ENCODE results near the gene CAV3.

The CAV3 gene

DNA sequence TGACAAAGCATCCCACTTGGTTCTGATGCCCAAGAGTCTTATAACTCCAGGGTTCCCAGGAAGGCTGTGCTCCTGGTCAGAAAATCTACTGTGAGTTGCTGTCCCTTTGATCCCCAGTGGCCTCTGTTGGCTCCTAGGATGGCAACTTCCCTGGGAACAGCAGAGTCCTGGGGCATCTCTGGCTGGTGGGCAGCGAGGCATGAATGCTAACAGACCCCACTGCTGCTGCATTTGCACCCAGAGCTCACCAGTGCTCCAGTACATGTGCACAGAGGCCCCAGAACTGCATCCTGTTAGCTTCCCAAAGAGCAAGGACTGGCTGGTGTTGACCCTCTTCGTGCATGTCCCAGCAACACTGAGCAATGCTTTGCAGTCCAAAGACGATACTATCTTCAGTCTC, 15.7 kb downstream of the CAV3 start:
- Histone ChIP-seq H3K27me3 (ENCODE audit: insufficient read depth, low read length) (no peaks in the 10 kb centered on the region), H3K4me1 (ENCODE audit: control insufficient read depth, insufficient read depth, low read length, unreplicated experiment) (no peaks in the 10 kb centered on the region), H2AFZ (ENCODE audit: low read length, unreplicated experiment) (no peak overlapping the region), H3K79me2 (ENCODE audit: control insufficient read depth, insufficient read depth, low read length, unreplicated experiment) (no peaks in the 10 kb centered on the region), H3K36me3 (ENCODE audit: insufficient read depth, low read length) (no peaks in the 10 kb centered on the region), H3K27ac (ENCODE audit: low read depth, low read length) (no peak overlapping the region), H3K4me3 (ENCODE audit: low read depth, low read length) (no peak overlapping the region)

DNA sequence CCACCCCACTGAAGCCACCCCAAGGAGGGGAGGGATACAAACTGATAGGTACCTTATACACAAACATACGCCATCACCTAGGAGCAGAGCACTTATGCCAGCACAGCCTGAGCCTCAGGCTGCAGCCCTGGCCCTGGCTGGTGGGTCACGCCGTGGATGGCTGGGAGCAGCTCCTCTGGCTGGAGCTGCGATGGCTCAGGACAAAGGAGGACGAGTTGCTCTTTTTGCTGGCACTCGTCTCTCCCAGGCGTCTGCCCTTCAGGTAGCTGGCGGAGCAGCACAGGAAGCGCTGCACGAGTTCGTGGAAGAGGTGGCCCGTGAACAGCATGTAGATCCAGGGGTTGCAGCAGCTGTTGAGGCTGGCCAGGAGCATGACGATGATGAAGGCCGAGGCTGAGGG, 19.2 kb downstream of the CAV3 start:
- Histone ChIP-seq H3K27me3 (ENCODE audit: insufficient read depth, low read length) (no peaks in the 10 kb centered on the region), H3K36me3 (ENCODE audit: insufficient read depth, low read length) (no peaks in the 10 kb centered on the region), H3K4me3 (ENCODE audit: low read depth, low read length) (no peak overlapping the region), H3K27ac (ENCODE audit: low read depth, low read length) (no peak overlapping the region), H3K79me2 (ENCODE audit: control insufficient read depth, insufficient read depth, low read length, unreplicated experiment) (no peaks in the 10 kb centered on the region), H3K4me1 (ENCODE audit: control insufficient read depth, insufficient read depth, low read length, unreplicated experiment) (no peaks in the 10 kb centered on the region), H2AFZ (ENCODE audit: low read length, unreplicated experiment) (no peak overlapping the region)

DNA sequence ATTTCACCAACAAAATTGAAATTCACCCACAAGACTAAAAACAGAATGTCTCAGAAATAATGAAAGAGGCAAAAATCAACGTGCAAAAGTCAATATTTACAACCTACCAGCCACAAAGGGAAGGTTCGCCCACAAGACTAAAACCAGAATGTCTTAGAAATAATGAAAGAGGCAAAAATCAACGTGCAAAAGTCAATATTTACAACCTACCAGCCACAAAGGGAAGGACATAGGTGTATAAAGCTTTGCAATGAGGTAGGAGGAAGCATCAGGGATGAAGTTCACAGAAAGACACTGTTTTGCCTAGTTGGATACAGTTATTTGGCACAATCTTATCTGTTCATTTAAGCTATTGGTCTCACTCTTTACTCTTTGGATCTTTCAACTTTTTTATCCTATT, 21.5 kb downstream of the CAV3 start:
- H3K4me3 ChIP-seq (ENCODE audit: low read depth, low read length) = no peak overlapping the region

DNA sequence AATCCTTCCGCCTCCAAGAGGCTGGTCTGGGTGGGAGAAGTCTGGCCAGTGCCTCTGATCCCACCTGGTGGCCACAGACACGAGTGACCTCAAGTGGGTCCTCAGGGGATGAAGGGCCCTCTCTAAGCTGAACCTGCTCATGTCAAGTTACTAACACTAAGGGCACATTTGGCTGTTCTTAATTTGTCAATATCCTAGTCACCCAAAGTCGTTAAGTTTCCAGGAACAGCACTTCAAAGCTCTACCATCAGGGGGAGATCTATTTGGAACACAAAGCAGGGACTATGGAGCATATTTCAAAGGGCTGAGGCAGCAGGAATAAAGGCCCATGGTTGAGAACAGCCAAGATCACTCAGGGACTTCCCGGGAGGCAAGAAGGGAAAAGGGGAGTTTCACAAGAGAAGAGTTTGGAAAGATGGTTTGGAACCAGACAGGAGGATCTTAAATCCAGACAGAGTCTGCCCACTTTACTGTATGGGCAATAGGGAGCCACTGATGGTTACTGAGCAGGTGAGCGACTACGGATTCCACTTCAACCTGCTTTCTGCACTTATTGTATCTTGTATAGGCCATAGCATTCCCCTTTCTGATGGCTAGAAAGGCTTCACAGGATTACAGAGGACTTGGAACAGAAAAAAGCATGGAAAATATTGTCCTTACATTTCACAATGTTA, 22.1 kb downstream of the CAV3 start:
- H3K27me3 ChIP-seq (ENCODE audit: insufficient read depth, low read length) = no peaks in the 10 kb centered on the region
- H3K79me2 ChIP-seq (ENCODE audit: control insufficient read depth, insufficient read depth, low read length, unreplicated experiment) = no peaks in the 10 kb centered on the region
- no peak overlapping the region for H2AFZ ChIP-seq (ENCODE audit: low read length, unreplicated experiment)
- no peaks in the 10 kb centered on the region for H3K36me3 ChIP-seq (ENCODE audit: insufficient read depth, low read length)
- H3K4me3 ChIP-seq (ENCODE audit: low read depth, low read length) = no peak overlapping the region
- no peak overlapping the region for H3K27ac ChIP-seq (ENCODE audit: low read depth, low read length)
- no peaks in the 10 kb centered on the region for H3K4me1 ChIP-seq (ENCODE audit: control insufficient read depth, insufficient read depth, low read length, unreplicated experiment)

More for the DNA sequence above, 21.5 kb downstream of the CAV3 start:
- Histone ChIP-seq H3K27ac (ENCODE audit: low read depth, low read length) (no peak overlapping the region), H3K4me1 (ENCODE audit: control insufficient read depth, insufficient read depth, low read length, unreplicated experiment) (no peaks in the 10 kb centered on the region), H3K27me3 (ENCODE audit: insufficient read depth, low read length) (no peaks in the 10 kb centered on the region), H3K36me3 (ENCODE audit: insufficient read depth, low read length) (no peaks in the 10 kb centered on the region), H3K79me2 (ENCODE audit: control insufficient read depth, insufficient read depth, low read length, unreplicated experiment) (no peaks in the 10 kb centered on the region), H2AFZ (ENCODE audit: low read length, unreplicated experiment) (no peak overlapping the region)

DNA sequence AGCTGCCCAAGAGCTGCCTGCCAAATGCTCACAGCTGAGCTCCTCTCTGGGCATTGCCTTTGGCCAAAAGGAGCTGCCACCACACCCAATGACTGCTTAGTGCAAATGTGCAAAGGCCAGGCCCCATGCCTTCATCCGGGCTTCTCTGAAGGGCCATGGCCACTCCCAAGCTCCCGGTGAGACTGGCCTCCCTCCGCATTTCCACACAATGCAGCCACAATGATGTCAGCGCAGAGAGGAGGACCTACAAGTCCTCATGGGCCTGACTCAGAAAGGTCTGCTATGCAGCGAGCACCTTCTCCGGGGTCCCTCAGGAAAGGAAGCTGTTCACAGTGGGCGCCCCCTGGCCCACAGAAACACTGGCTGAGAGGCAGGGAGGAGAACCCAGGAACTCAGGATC, 23.1 kb downstream of the CAV3 start:
- Histone ChIP-seq H3K4me1 (ENCODE audit: control insufficient read depth, insufficient read depth, low read length, unreplicated experiment) (no peaks in the 10 kb centered on the region), H3K27me3 (ENCODE audit: insufficient read depth, low read length) (no peaks in the 10 kb centered on the region), H3K27ac (ENCODE audit: low read depth, low read length) (no peak overlapping the region)

DNA sequence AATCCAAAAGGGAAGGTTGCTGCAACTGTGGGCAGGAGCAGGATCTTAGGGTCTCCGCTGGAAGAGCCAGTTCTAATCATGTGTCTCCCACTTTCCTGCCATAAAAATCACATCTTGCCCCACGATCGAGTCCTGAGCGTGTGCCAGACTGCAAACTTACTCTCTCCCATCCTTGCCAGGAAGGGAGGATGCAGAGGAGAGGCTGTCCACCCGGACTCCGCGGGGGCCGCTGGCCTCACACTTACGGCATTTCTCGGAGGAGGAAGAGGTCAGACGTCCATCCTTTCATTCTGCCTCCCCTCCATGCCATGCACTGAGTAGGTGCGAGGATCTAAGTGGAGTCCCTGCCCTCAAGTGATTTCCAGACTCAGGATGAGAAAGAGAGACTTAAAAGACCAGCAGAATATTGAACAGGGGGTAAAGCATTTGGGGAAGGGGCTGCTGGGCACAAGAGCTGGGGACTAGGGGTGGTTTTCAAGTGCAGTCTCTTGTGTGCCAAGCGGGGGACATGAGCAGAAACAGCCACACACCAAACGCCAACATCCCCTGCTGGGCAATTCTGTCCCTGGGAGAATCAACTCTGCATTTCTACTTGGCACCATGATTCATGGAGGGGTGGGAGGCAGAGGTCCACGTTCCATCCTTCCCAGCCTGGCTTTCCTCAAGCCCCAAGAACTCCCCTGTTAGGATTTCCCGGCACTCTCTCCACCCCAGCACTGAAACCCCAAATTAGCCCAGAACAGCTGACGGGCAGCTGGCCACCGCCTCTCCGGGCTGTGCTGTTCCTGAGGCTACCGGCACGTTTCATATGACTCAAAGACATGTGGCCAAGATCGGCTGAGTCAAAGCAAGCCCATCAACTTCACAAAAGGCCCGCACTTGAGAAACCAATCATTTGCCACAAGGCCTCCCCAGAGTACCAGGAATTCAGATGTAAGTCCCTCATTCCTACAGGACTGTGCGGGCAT, 24.2 kb downstream of the CAV3 start:
- Histone ChIP-seq H3K27me3 (ENCODE audit: insufficient read depth, low read length) (no peaks in the 10 kb centered on the region), H2AFZ (ENCODE audit: low read length, unreplicated experiment) (no peak overlapping the region), H3K79me2 (ENCODE audit: control insufficient read depth, insufficient read depth, low read length, unreplicated experiment) (no peaks in the 10 kb centered on the region), H3K36me3 (ENCODE audit: insufficient read depth, low read length) (no peaks in the 10 kb centered on the region), H3K4me1 (ENCODE audit: control insufficient read depth, insufficient read depth, low read length, unreplicated experiment) (peaks cover 3% of the 10 kb centered on the region), H3K27ac (ENCODE audit: low read depth, low read length) (no peak overlapping the region), H3K4me3 (ENCODE audit: low read depth, low read length) (no peak overlapping the region)

More for the DNA sequence above, 23.1 kb downstream of the CAV3 start:
- no peaks in the 10 kb centered on the region for H3K36me3 ChIP-seq (ENCODE audit: insufficient read depth, low read length)
- no peak overlapping the region for H3K4me3 ChIP-seq (ENCODE audit: low read depth, low read length)
- H2AFZ ChIP-seq (ENCODE audit: low read length, unreplicated experiment) = no peak overlapping the region
- no peaks in the 10 kb centered on the region for H3K79me2 ChIP-seq (ENCODE audit: control insufficient read depth, insufficient read depth, low read length, unreplicated experiment)

DNA sequence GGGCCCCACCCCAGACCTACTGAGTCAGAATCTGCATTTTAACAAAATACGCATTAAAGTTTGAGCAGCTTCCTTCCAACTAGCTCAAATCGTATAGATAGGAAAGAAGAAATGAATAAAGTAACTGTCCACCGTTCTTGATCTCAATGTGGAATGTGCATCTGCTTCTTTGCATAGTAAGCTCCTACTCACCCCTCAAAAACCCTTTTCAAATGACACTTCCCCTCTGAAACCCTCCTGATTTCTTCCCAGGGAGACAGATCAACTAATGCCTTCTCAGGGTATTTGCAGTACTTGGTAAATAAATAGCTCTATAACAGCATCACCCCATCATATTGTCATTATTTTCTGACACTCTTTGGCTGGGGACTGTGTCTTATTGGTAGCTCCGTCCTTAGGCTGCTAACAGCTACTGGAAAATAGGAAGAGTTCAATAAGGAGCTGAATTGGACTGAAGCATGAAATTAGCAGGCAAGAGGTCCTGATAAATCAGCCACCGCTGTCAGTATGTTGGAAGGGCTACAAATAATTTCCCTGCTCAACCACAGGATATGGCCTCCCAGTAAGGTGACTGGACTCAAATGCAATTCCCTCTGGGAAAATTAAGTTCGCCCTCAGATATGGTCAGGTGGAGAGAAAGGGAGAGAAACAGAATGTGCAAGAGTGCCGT, 25.6 kb downstream of the CAV3 start:
- Histone ChIP-seq H3K4me3 (ENCODE audit: low read depth, low read length) (no peak overlapping the region), H3K27ac (ENCODE audit: low read depth, low read length) (no peak overlapping the region), H2AFZ (ENCODE audit: low read length, unreplicated experiment) (no peak overlapping the region), H3K27me3 (ENCODE audit: insufficient read depth, low read length) (no peaks in the 10 kb centered on the region), H3K79me2 (ENCODE audit: control insufficient read depth, insufficient read depth, low read length, unreplicated experiment) (no peaks in the 10 kb centered on the region), H3K36me3 (ENCODE audit: insufficient read depth, low read length) (no peaks in the 10 kb centered on the region), H3K4me1 (ENCODE audit: control insufficient read depth, insufficient read depth, low read length, unreplicated experiment) (peaks cover 5% of the 10 kb centered on the region)

DNA sequence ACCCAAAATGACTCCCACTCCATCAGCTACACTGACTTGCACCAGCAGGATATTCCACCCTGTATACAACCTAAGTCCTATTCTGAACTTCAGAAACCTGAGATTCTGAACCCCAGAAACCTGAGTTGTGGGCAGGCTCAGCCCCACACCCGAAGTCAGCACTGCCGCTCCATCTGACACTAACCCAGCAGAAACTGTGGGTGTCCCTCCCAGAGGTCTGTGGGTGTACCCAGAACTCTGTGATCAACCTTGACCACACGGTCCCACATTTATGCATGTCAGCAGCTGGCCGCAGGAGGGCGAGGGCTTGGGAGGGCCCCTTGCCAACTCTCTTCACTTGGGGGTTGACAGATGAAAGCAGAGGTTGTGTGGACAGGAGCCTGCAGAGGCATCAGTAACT, 26.5 kb downstream of the CAV3 start:
- H3K4me1 ChIP-seq (ENCODE audit: control insufficient read depth, insufficient read depth, low read length, unreplicated experiment) = peaks cover 5% of the 10 kb centered on the region
- H3K79me2 ChIP-seq (ENCODE audit: control insufficient read depth, insufficient read depth, low read length, unreplicated experiment) = no peaks in the 10 kb centered on the region

DNA sequence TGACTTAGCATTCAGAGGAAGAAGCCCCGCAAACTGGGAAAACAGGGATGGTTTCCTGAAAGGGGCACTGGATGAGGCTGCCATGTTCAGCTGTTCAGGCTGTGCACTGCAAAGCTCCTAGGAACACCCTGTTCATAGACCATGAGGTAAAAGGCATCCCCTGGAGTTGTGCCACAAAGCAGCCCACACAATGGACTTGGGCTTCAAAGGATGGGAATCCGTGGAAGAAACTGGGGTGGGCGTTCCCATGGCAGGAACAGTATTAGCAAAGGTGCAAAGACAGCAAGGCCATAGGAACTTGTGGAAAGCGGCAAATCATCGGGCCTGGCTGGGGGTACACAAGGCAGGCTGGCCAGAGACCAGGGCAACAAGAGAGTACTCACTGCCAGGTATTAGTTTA, 26.9 kb downstream of the CAV3 start:
- H3K27ac ChIP-seq (ENCODE audit: low read depth, low read length) = no peak overlapping the region
- H3K27me3 ChIP-seq (ENCODE audit: insufficient read depth, low read length) = no peaks in the 10 kb centered on the region
- H3K79me2 ChIP-seq (ENCODE audit: control insufficient read depth, insufficient read depth, low read length, unreplicated experiment) = no peaks in the 10 kb centered on the region
- no peak overlapping the region for H3K4me3 ChIP-seq (ENCODE audit: low read depth, low read length)
- no peaks in the 10 kb centered on the region for H3K36me3 ChIP-seq (ENCODE audit: insufficient read depth, low read length)
- peaks cover 5% of the 10 kb centered on the region for H3K4me1 ChIP-seq (ENCODE audit: control insufficient read depth, insufficient read depth, low read length, unreplicated experiment)
- no peak overlapping the region for H2AFZ ChIP-seq (ENCODE audit: low read length, unreplicated experiment)

More for the DNA sequence above, 26.5 kb downstream of the CAV3 start:
- no peak overlapping the region for H3K27ac ChIP-seq (ENCODE audit: low read depth, low read length)
- H2AFZ ChIP-seq (ENCODE audit: low read length, unreplicated experiment) = no peak overlapping the region
- no peak overlapping the region for H3K4me3 ChIP-seq (ENCODE audit: low read depth, low read length)
- no peaks in the 10 kb centered on the region for H3K27me3 ChIP-seq (ENCODE audit: insufficient read depth, low read length)
- no peaks in the 10 kb centered on the region for H3K36me3 ChIP-seq (ENCODE audit: insufficient read depth, low read length)

DNA sequence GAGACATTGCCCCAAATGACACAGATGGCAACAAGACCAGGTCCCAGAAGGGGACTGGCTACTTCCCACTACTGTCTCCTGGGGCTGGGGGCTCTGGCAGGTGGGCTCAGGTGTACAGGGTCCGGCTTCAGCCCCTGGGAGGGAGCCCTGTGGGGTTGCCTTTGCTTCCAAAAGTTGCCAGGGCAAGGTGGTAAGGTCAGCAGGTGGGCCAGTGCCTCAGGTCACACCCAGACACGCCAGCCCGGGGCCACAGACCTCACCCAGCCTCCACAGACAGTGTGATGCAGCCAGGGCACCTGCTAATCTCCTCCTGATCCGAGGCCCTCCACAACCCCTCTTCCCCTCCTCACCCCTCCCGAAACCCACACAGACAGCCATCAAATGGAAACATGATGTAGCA, 28.3 kb downstream of the CAV3 start:
- no peak overlapping the region for H2AFZ ChIP-seq (ENCODE audit: low read length, unreplicated experiment)
- peaks cover 5% of the 10 kb centered on the region for H3K4me1 ChIP-seq (ENCODE audit: control insufficient read depth, insufficient read depth, low read length, unreplicated experiment)
- H3K27ac ChIP-seq (ENCODE audit: low read depth, low read length) = no peak overlapping the region
- no peak overlapping the region for H3K4me3 ChIP-seq (ENCODE audit: low read depth, low read length)
- no peaks in the 10 kb centered on the region for H3K79me2 ChIP-seq (ENCODE audit: control insufficient read depth, insufficient read depth, low read length, unreplicated experiment)
- no peaks in the 10 kb centered on the region for H3K27me3 ChIP-seq (ENCODE audit: insufficient read depth, low read length)
- no peaks in the 10 kb centered on the region for H3K36me3 ChIP-seq (ENCODE audit: insufficient read depth, low read length)
